Parathyroid adenoma (tissue), 2 donors: Measurements from ENCODE around the gene VCAN.
"Not testable (repeated sequence)": the region's sequence is repeated elsewhere in the genome, so short reads cannot be mapped to it uniquely, and the experiment has no call there.

Experiments
- H2AFZ ChIP-seq: fragments of 300-600 bp; sonication (generic); one replicate; pipeline ENCODE4 v1.7.0; 2017; ENCODE audit warnings: antibody characterized with exemption, mild to moderate bottlenecking
- H3K27ac ChIP-seq: fragments of 300-600 bp; sonication (generic); one replicate; pipeline ENCODE4 v1.7.0; 2017
- H3K27me3 ChIP-seq: fragments of 300-600 bp; sonication (generic); one replicate; pipeline ENCODE4 v1.7.0; 2017; ENCODE audit warnings: low read length; ENCODE audit not compliant: control insufficient read depth, insufficient read depth
- H3K36me3 ChIP-seq: fragments of 300-600 bp; sonication (generic); one replicate; pipeline ENCODE4 v1.7.0; 2017; ENCODE audit warnings: low read length; ENCODE audit not compliant: control insufficient read depth, insufficient read depth
- H3K4me1 ChIP-seq: fragments of 300-600 bp; sonication (generic); one replicate; pipeline ENCODE4 v1.7.0; 2017; ENCODE audit warnings: control low read depth
- H3K4me2 ChIP-seq: fragments of 300-600 bp; sonication (generic); one replicate; pipeline ENCODE4 v1.7.0; 2017; ENCODE audit warnings: low read length
- H3K4me3 ChIP-seq: fragments of 300-600 bp; sonication (generic); one replicate; pipeline ENCODE4 v1.7.0; 2017; ENCODE audit warnings: low read depth, low read length
- H3K79me2 ChIP-seq: fragments of 300-600 bp; sonication (generic); one replicate; pipeline ENCODE4 v1.7.0; 2017; ENCODE audit warnings: control low read depth
- H3K9ac ChIP-seq: fragments of 300-600 bp; sonication (generic); one replicate; pipeline ENCODE4 v1.7.0; 2017; ENCODE audit warnings: mild to moderate bottlenecking
- H3K9me3 ChIP-seq: fragments of 300-600 bp; sonication (generic); one replicate; pipeline ENCODE4 v1.7.0; 2017; ENCODE audit warnings: low read length; ENCODE audit not compliant: control insufficient read depth
- CTCF ChIP-seq: fragments of 300-600 bp; sonication (generic); IDR thresholded peaks from one replicate; pipeline ENCODE4 v1.7.0; 2017; ENCODE audit warnings: antibody characterized with exemption, mild to moderate bottlenecking
- donor health status: primary hyperparathyroidism.

VCAN gene

DNA sequence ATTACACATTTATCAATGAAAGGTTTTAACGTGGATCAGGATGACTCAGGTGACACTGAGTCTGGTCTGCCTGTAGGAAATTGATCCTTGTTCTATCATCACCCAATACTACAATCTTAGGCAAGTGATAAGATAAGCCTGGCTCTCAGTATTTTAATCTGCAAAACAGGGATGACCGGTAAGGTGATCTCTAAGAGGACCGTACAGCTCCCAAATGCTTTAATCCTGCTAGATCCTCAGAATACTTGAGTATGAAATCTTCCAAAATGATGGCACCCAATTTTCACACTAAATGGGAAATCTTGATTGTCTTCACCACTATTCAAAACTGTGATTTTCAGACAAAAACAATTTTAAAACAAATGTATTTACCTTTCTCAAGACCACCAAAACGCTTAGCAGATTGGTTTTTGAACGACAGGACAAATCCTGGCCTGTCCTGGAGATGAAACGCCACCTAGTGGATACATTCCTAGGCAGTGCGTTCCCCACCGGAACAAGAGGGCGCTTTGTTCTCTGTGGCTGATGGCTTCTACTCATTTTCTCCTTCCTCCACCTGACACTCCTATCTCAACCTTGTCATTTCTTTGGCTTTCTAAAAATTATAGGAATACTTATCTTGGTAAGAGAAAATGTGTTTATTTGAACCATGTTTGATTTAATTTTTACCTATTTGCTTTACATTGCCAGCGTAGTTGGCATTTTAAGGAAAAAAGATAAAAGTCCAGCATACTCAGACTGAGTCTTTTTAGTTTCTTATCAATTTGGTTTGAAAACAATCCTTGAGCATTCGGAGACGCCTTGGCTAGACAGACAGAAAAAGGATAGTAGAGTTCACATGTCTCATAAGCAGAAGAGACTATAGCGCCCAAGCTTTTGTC lies 41.2 kb upstream of the VCAN start:
- H2AFZ ChIP-seq: no peak overlapping the region
- peak; percentile 59 for TF ChIP-seq CTCF

DNA sequence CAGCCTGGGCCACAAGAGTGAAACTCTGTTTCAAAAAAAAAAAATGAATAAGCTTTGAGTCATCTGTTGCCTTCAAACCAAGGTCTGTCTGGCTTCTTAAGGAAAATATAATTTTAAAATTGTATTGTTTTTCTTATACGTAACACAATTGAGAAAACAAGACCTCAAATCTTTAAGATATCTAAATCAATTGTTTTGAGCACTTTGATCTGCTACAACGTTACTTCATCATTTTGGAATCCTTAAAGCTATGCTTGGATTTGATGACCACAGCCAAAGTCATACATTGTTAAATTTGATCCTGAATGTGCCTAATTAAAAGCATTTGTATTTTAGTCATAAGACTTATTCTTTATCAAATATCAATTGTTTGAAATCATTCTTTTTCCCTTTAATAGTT lies 37.7 kb upstream of the VCAN start:
- Histone ChIP-seq H3K27me3 (no peaks in the 10 kb centered on the region), H3K4me3 (no peak overlapping the region)
- TF ChIP-seq CTCF: no peak

More for the DNA sequence above, 41.2 kb upstream of the VCAN start:
- no peak overlapping the region for H3K4me2 ChIP-seq
- H3K27ac ChIP-seq: no peak overlapping the region
- H3K4me3 ChIP-seq: no peak overlapping the region
- H3K9me3 ChIP-seq: no peaks in the 10 kb centered on the region
- no peaks in the 10 kb centered on the region for H3K79me2 ChIP-seq
- H3K36me3 ChIP-seq: no peaks in the 10 kb centered on the region
- no peaks in the 10 kb centered on the region for H3K4me1 ChIP-seq
- no peak overlapping the region for H3K9ac ChIP-seq
- no peaks in the 10 kb centered on the region for H3K27me3 ChIP-seq

DNA sequence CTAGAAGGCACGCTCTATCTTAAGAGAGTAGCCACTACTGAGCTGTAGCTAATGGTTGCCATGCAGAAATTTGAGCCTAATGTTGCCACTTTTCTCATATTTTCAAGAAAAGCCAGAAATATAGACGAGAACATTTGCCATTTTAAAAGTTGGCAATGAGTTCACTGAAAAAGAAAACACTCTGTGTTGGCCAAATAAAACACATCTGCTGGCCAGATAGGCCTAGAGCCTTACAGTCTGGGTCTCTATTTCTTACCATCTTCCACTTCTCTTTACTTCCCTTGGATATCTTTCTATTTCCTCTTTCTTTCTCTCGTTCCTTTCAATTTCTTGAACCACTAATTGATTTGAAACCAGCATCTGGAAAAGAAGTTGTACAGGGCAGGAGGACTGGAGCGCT lies 36.6 kb upstream of the VCAN start:
- TF ChIP-seq CTCF: no peak
- no peak overlapping the region for H3K27ac ChIP-seq

More for the DNA sequence above, 37.7 kb upstream of the VCAN start:
- H3K27ac ChIP-seq: no peak overlapping the region
- H3K79me2 ChIP-seq: no peaks in the 10 kb centered on the region
- H3K9me3 ChIP-seq: no peaks in the 10 kb centered on the region
- H3K9ac ChIP-seq: no peak overlapping the region
- no peaks in the 10 kb centered on the region for H3K36me3 ChIP-seq
- H3K4me1 ChIP-seq: no peaks in the 10 kb centered on the region
- H2AFZ ChIP-seq: no peak overlapping the region
- H3K4me2 ChIP-seq: no peak overlapping the region

GRCh38 chr5:83436276-83436675 lies 35.3 kb upstream of the VCAN start:
- Histone ChIP-seq H3K9ac (no peak overlapping the region), H3K4me1 (no peaks in the 10 kb centered on the region), H3K4me3 (no peak overlapping the region), H3K27me3 (no peaks in the 10 kb centered on the region), H3K27ac (no peak overlapping the region), H3K9me3 (no peaks in the 10 kb centered on the region), H3K4me2 (no peak overlapping the region), H3K79me2 (no peaks in the 10 kb centered on the region), H2AFZ (no peak overlapping the region), H3K36me3 (no peaks in the 10 kb centered on the region)
- no peak for TF ChIP-seq CTCF

More for the DNA sequence above, 36.6 kb upstream of the VCAN start:
- H3K4me1 ChIP-seq: no peaks in the 10 kb centered on the region
- no peaks in the 10 kb centered on the region for H3K36me3 ChIP-seq
- H3K27me3 ChIP-seq: no peaks in the 10 kb centered on the region
- H3K4me3 ChIP-seq: no peak overlapping the region
- H3K4me2 ChIP-seq: no peak overlapping the region
- H3K9me3 ChIP-seq: no peaks in the 10 kb centered on the region
- H3K79me2 ChIP-seq: no peaks in the 10 kb centered on the region
- no peak overlapping the region for H3K9ac ChIP-seq
- H2AFZ ChIP-seq: no peak overlapping the region

DNA sequence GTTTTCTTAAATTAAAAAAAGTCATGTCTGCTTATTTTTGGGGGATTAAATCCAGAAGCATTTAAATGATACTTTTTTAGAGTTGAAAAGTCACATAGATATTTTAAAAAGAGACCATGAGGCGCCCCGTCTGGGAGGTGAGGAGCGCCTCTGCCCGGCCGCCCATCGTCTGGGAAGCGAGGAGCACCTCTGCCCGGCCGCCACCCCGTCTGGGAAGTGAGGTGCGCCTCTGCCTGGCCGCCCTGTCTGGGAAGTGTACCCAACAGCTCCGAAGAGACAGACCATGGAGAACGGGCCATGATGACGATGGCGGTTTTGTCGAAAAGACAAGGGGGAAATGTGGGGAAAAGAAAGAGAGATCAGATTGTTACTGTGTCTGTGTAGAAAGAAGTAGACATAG lies 33.8 kb upstream of the VCAN start:
- H3K36me3 ChIP-seq, H3K79me2 ChIP-seq, H3K27ac ChIP-seq, H3K4me2 ChIP-seq, H2AFZ ChIP-seq, H3K27me3 ChIP-seq, H3K9me3 ChIP-seq, H3K4me3 ChIP-seq, H3K4me1 ChIP-seq, H3K9ac ChIP-seq: not testable (repeated sequence)
